HG03342 (cell line): ENCODE results near the gene LRPAP1.
"Not testable (repeated sequence)": the region's sequence is repeated elsewhere in the genome, so short reads cannot be mapped to it uniquely, and the experiment has no call there.

Source experiments
- ATAC-seq: cut with Tn5 transposase; IDR thresholded peaks from one replicate; pipeline ENCODE4 v1.9.1; 2021; ENCODE audit warnings: mild to moderate bottlenecking, moderate library complexity; ENCODE audit not compliant: unreplicated experiment

LRPAP1 gene

DNA sequence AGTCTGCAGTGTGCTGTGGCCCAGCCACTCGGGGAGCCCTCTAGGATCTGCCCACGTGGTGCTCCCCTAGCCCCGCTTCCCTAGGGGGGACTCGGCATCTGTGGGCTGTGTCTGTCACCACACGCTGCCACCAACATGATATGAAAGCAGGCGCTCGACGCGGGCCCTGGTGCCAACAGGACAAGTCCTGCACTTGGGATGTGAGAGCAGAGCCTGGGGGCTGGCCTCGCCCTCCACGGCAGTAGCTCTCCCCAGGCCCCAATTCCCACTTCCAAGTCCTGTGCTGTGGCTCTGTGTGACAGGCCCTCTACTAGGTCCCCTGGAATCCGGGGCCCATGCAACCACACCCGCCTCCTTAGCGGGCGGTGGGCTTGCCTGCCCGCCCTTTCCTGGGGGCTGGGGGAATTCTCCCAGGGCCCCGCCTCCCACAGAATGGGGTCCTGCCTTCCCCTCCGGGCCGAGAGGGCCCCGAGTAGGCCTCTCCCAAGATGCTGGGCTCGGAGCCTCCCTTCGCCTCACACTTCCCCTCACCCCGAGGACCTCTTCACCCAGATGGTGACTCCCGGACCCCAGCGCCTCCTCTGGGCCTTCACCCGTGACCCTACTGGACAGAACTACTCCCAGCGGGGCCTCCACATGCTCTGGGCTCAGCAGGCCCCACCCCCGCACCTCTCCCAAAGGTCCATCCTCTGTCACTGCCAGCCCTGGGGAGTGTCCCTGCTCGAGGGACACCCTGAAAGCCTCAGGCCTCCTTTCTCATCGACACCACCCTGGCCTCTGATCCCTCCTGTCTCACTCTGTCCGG, 11.2 kb downstream of the LRPAP1 start:
- no peak for ATAC-seq

DNA sequence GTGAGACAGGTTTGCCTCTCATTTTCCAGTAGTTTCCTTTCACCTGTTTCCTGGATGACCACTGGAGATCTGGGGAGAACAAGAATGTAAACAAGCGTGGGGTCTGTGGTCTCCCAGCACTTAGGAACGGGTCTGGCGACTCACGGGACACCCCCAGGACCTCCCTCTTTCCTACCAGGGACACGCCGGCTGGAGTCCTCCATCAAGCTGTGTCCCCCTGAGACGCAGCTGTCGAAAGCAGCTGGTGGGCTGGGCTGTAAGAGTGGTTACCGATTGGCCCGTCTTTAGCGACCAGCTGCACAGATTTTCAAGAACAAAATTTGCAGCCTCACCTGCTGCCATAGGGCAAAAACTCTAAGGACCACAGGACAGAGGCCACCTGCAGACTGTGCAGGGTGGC, 11.9 kb downstream of the LRPAP1 start:
- ATAC-seq, result no peak

DNA sequence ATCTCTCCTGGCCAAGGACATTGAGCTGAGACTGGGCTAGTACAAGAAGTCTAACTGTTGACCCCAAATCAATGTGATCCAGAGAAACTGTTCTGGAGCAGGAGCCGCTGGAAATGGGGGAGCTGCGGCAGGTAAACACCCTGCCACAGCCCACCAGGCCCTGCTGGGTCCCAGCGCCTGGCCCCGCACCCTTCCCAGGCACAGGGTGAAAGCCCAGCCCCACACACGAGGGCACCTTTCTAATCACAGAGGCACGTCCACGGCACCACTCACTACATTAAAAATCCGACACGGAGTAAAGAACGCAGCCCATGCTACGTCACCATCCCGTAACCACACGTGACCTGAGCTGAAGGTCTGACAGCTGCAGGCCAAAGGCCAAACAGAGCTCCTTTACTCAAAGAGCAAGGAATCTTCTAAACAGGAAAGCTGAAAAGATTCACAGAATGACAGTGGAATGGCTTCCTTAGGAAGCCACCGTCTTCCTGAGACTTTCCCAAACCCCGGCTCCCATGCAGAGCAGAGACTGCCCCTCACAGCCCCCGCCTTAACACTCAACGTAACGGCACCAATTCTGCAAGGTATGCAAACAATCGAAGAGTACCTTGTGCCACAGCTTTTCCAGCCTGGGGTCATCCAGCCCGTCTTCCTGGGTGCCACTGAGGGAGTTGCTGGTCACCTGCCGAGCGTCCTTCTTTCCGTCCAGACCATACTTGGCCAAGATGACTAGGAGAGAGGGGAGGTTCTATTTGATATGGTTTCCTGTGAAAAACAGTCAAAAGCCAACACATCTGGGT, 12.6 kb downstream of the LRPAP1 start:
- no peak for ATAC-seq

DNA sequence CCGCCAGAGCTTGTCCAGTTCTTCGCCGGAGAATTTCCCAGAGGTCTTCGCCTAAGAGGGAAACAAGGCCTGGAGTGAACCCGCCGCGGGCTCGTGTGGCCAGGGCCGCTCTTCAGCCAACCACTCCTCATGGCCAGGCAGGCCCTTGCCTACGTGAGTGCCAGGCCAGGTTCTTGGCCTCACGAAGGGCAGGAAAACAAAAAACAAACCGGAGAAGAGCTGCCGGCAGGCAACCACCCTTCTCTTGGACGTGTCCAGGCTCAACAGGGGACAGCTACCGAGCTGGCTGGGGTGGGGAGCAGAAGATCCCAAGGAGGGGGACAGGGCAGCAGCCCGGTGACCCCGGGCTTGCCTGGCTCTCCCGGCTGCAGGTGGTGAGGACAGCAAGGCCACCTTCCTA, 13.3 kb downstream of the LRPAP1 start:
- ATAC-seq, result no peak

DNA sequence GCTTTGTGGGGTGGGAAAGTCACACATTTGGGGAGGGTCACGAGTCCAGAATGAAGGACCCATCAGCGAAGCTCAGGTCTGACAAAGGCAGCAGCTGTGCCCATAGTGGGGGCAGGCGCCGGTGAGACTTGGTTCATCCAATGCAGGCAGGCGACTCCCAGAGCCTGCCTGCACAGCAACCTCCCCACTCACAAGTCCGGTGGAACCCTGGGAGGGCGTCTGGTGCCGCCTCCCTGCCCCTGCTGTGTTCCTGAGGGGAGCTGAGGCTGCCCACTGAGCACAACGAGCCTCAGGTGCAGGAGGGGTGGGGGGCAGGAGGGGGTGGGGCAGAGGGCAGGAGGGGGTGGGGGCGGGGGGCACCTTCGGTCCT, 13.7 kb downstream of the LRPAP1 start:
- ATAC-seq, result no peak

DNA sequence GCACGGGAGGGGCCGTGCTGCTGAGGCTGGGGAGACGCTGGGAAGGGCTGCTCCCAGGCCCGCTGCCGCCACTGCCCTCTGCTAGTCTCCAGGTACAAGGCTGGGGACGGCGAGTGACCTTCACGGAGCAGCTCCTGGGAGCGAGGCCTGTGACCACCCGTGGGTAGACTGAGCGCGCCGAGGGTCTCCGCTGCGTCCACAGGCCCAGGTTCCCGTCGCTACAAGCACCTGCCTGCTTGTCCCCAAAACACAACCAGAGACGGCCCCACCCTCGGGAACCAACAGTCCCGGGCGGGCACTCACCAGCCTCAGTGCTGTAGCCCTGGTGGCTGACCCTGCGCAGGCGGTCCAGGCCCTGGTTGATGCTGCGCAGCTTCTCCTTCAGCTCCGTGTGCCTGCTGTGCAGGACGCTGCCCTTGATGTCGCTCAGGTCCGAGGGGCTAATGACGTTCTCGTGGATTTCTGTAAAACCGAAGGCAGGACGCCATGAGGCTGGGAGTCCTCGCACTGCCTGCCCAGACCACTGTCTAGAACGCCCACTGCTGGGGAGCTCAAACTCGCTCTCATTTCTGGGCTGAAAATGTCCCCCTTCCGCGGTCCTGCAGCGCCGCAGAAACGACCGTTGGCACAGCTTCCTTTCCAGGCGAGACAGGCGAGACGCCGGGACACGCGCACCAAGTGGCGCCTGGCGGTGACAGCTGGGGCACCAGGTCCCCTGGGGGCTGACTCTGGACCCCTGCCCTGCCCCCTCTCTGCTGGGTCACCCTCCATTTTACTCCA, 14.3 kb downstream of the LRPAP1 start:
- no peak for ATAC-seq

DNA sequence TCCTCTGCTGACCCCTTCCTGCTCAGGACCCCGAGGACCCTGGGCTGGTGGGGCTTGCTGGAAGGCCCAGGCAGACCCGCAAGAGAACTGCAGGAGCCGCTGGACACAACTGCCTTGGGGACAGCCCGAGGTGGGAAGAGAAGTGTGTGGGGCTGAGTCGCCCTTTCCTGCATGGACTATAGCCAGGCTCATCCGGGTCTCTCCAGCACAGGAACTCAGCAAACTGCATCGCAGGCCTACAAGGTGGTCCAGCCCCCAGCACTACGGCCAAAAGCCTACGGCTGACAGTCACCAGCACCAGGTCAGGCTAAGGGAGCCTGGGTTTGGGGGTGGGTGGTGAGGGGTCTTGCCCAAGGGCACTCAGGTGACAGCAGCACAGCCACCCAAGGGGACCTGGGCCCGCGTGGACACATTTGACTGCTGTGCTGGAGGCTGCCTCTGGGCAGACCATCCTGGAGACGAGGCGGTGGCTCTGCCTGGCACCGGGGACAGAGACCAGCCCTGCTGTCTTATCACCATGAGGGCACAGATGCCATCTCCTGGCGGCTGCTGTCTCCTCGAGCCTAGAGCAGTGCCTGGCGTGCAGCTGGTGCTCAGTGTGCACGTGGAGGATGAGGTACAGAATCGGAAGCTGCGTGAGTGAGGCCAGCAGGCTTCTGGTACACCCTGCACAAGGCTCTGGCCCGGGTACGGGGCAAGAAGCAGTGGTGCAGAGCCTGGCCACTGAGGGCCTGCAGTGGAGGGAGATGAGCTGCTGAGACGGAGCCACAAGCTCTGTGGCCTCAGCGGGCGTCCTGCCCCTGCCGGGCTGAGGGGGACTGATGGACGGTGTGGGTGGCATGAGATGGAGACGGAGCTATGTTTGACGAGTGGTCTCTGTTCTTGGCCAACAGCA, 15.1 kb downstream of the LRPAP1 start:
- no peak for ATAC-seq

DNA sequence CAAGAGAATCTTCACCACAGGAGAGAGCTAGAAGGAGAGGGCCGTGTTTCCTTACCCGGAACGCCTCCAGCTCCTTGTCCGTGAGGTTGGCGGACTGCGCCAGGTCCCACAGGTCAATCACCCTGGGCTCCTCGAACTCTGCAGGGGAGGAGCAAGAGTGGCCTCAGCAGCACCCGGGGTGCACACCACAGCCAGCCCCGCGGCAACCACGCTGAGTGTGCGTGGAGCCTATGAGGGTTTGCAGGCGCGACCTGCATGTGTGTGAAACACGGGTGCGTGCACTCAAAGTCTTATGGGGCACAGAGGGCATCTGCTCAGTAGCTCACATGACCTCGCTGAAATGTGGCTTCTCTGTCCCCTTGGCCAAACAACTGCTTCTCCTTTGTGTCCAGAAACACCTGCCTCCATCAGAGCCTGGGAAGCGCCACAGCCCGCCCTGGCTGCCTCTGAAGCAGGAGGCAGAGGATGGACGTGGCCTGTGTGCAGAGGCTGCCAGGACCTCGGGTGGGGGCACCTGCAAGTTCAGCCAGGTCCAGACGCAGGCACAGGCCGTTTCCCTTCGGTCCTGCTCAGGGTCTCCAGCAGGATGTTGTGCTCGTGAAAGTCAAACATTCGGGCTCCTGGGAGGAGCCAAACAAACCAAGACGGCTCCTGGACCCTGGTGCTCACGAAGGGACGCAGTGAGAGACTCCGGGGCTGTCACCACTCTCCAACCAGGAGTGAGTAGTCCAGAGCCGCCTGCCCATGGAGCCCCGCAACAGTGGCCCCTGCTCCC, 16.0 kb downstream of the LRPAP1 start:
- ATAC-seq, result no peak

DNA sequence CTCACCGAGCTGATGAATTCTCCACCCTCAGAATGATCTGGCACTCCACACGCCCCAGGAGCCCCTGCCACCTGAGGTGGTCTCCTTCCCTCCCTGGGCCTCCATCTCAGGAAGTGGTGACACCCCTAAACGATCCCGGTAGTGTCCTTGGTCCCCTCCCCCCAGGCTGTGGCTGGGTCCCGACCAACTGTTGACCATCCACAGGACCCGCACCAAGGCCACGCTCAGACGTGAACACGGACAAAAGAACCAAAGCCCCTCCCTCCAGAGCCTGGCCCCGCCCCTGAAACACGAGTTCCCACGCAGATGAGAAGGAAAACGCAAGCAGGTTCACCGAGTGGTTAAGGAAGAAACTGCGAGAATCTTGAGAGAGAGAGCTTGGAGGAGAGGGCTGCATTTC, 16.6 kb downstream of the LRPAP1 start:
- no peak for ATAC-seq

DNA sequence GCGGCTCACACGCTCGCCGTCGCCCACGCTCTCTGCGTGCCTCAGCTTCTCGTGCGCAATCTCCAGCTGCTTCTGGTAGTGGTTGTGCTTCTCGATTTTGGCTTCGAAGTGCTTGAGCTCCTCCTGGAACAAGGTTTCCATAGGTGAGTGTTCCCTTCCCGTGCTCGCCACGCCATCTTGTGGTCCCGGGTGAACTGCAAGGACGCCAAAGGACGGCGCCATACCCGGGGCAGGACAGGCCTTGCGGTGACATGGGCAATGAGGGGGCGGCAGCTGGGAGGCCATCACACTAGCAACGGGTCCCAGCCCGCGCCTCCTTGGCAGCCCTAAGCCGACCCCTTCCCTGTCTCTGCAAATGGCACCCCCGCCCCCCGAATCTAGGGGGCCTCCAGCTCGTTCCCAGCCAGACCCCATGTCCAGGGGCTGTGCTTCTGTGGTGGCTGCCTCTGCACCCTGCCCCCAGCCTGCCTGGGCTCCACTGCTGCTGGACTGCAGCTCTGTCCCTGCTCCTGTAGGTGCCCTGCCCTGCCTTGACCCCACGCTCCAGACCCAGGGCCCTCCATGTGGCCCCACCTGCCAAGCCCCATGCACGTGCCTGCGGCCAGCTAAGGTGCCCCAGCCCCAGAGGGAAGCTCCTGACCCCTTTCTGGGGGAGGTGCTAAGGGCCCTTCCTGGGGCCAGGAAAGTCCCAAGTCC, 17.3 kb downstream of the LRPAP1 start:
- ATAC-seq, result no peak

DNA sequence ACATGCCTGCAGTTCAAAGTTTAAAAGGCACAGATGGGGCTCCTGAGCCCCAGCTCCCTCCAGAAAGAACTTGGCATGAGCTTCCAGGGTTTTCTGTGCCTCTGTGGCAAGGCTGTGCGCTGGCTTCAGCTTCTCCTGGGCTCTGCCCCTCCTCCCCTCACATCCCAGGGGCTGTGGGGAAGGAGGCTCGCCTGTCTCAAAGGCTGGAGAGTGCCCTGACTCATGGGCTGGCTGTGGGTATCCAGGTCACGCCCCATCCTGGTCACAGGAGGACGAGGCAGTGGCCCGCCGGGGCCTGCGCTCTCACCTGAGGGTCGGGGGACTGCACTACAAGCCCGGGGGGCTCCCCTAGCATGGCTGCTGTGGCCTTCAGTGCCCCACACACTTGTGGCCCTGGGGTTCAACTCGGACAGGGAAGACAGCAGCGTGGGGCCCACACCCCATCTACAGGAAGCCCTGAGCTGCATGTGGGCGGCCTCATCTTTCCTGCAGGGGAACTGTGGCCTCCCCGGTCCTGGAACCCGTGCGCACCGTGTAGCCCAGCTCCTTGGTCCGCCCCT, 17.9 kb downstream of the LRPAP1 start:
- no peak for ATAC-seq

DNA sequence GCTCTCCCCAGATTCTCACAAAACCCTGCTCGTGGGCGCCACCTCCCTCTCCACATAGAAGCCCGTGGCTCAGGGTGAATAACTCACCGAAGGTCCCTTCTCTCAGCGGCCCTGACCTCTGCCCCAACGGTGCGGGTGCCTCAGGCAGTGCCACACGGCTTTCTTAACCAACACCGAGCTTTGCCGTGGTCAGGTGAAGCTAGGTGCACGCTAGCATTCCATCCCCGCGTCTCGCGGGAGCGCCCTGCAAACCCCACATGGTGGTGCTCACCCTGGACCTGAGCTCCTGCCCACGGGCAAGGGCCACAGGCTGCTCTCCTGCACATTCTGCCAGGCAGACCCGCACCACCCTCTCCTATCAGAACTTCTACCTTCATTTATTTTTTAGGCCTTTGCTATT, 18.4 kb downstream of the LRPAP1 start:
- no peak for ATAC-seq

DNA sequence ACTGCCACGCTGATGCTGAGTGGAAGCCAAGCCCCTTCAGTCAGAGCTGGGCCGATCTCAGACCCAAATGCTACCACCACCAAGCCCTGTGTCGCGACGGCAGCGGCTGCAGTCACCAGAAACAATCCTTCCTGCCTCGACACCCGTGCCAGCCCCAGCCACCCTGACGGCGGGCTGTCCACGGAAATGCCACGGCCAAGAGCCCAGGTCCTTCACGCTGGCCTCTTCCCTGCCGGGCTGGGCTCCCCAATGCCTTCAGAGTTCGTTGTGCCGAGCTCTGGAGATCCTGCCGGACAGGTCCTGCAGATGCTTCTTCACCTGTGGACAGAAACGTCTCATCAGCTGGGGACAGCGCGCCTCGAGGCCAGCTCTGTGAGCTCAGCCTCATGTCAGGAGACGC, 19.5 kb downstream of the LRPAP1 start:
- ATAC-seq, result no peak

DNA sequence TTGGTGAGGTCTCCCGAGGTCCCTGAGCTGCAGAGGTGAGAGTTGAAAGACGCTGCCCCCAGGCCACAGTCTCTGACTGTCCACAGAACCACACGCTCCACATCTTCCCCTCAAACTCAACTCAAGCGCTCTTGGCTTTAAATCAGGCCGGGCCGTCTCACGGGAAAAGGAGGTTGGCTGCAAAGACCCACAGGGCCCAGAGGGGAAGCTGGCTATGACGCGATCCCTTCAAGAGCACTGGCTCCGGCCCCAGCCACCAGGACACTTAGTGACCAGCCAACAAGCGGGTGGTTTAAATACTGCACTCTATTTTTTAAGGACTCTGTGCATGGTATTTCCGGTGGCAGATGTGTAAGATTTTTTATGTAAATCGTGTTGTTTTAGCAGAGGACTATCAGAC, 19.9 kb downstream of the LRPAP1 start:
- no peak for ATAC-seq

DNA sequence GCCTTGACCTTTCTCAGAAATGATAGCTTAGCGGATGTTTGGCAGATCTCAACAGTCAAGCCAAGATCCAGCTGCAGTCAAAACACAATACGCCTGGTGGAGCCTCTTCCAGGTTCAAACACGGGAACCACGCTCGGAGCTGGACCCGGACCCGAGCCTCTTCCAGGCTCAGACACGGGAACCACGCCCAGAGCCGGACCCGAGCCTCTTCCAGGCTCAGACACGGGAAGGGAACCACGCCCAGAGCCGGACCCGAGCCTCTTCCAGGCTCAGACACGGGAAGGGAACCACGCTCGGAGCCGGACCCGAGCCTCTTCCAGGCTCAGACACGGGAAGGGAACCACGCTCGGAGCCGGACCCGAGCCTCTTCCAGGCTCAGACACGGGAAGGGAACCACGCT, 20.6 kb downstream of the LRPAP1 start:
- not testable (repeated sequence) for ATAC-seq

DNA sequence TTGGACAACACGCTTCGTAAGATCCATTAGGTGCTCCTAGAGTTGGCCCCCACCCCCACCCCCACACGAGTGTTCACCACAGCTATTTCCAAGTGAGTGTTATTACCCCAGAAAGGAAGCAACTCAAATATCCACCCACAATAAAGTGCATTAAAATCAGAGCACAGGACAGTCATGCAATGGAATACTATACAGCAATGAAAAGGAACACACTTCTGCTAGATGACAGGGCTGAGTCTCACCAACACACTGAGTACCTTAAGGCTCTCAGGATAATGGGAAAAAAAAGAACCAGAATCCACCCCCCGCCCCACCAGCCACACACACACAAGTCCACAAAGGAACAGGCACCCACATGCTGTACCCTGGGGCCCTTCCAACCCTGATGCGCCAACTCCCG, 21.0 kb downstream of the LRPAP1 start:
- ATAC-seq, result no peak

DNA sequence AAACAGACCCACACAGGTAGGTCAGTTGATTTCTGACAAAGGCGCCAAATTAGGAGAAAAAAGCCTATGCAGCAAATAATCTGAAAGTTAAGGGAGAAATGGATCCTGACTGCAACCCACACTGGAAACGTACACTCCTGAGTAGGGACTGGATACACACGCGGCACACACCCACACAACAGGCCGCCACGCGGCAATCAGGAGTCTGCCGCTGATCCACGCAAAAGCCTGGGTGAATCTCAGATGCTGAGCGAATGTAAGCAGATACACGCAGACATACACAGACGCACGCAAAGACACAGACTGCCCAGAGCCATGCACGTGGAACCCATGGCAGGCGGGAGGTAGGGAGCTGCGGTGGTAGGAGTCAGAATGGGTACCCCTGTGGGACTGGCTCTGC, 21.7 kb downstream of the LRPAP1 start:
- ATAC-seq, result no peak

DNA sequence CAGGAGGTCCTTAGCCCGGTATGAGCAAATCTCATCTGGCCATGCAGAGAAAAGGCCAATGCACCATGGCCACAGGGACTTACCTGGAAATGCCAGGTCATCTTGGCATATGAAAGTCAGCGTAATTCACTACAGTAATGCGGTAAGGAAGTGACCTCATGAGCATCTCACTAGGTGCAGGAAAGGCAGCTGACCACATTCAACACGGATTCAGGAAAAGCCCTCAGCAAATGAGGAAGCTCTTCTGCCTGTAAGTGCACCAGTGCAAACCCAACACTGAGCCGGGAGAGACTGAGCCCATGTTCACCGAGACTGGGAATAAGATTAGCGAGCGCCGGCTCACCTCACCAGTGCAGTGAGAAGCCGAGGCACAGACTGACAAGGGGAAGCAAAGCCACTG, 23.7 kb downstream of the LRPAP1 start:
- ATAC-seq, result no peak

DNA sequence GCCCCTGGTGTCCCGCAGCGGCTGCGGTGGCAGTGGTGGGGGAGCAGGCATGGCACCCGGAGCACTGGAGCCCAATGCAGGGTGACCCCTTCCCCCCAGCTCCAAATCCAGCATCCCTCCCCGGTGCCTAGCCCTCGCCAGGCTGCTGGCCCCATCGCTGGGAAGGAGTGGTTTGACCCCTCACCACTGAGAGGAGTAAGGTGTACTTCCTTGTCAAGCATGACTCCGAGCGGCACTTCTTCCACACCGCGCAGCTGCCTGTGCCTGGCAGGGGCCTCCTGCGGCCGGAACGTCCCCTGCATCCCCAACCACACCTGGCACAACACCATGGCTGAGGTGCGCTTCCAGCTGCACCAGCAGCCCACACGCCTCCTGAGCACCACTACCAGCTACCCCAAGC, 27.0 kb downstream of the LRPAP1 start:
- ATAC-seq, result no peak
